CD4-positive, alpha-beta T cell treated with Interleukin-21 for 1 hour (primary cell): ENCODE measurements around the gene BRD2.
A peak's percentile ranks its signal among the peaks of the same experiment; 100 is the strongest.

Experiments
- DNase-seq: peaks from one replicate; pipeline ENCODE4 v3.0.0-alpha.2; 2020

The BRD2 gene

GRCh38 chr6:33001685-33002084 is 33.3 kb downstream of the BRD2 start:
- DNase-seq: no peak

GRCh38 chr6:33004940-33005339 is 36.5 kb downstream of the BRD2 start:
- no peak for DNase-seq

GRCh38 chr6:33007831-33008400 is 39.5 kb downstream of the BRD2 start:
- DNase-seq: no peak

GRCh38 chr6:33008944-33009861 is 40.8 kb downstream of the BRD2 start, which contains the start of gene HLA-DOA:
Gene HLA-DOA (minus strand): TSS chr6:33009591.
- peak; percentile 69 for DNase-seq

GRCh38 chr6:33010356-33010755 is 42.0 kb downstream of the BRD2 start:
- no peak for DNase-seq

GRCh38 chr6:33013608-33014007 is 45.2 kb downstream of the BRD2 start:
- no peak for DNase-seq

- DNase-seq: peak; percentile 86
Measured at GRCh38 chr6:33014841-33015634, 46.6 kb downstream of the BRD2 start.

- DNase-seq: no peak
Measured at GRCh38 chr6:33015798-33016197, 47.4 kb downstream of the BRD2 start.

- no peak for DNase-seq
Measured at GRCh38 chr6:33017018-33017417, 48.6 kb downstream of the BRD2 start.

- DNase-seq: no peak
Measured at GRCh38 chr6:33017694-33018353, 49.4 kb downstream of the BRD2 start.

GRCh38 chr6:33018418-33018817 is 50.0 kb downstream of the BRD2 start:
- DNase-seq: no peak

GRCh38 chr6:33018904-33019303 is 50.5 kb downstream of the BRD2 start:
- DNase-seq: peak; percentile 46

- DNase-seq: no peak
Measured at GRCh38 chr6:33019372-33019771, 51.0 kb downstream of the BRD2 start.

GRCh38 chr6:33021917-33022316 is 53.5 kb downstream of the BRD2 start:
- DNase-seq: no peak

GRCh38 chr6:33023536-33023935 is 55.1 kb downstream of the BRD2 start:
- no peak for DNase-seq

GRCh38 chr6:33024521-33024920 is 56.1 kb downstream of the BRD2 start:
- DNase-seq: no peak

GRCh38 chr6:33028220-33028849 is 59.9 kb downstream of the BRD2 start:
- DNase-seq: no peak

- DNase-seq: peak; percentile 61
Measured at GRCh38 chr6:33029328-33030184, 61.2 kb downstream of the BRD2 start.

- DNase-seq: no peak
Measured at GRCh38 chr6:33030245-33030644, 61.9 kb downstream of the BRD2 start.
